WTC11 (cell line): Measurements from ENCODE around the gene TNFAIP8L3.

Source experiments
- CREB1 ChIP-seq: sonication (generic); formaldehyde crosslinking; IDR thresholded peaks from 2 replicates; pipeline ENCODE4 v1.8.0; 2023; ENCODE audit warnings: mild to moderate bottlenecking, missing genetic modification reagents
- CTCF ChIP-seq: fragments of 200-600 bp; IDR thresholded peaks from 2 replicates; pipeline ENCODE4 v1.8.0; 2022; ENCODE audit warnings: antibody characterized with exemption
- ESRRA ChIP-seq: sonication (generic); formaldehyde crosslinking; IDR thresholded peaks from 2 replicates; pipeline ENCODE4 v1.8.1; 2022; ENCODE audit warnings: mild to moderate bottlenecking, missing genetic modification reagents, borderline replicate concordance
- HMGXB4 ChIP-seq: sonication (generic); formaldehyde crosslinking; IDR thresholded peaks from 2 replicates; pipeline ENCODE4 v1.8.1; 2023; ENCODE audit warnings: mild to moderate bottlenecking, moderate library complexity, missing genetic modification reagents
- NFE2L1 ChIP-seq: sonication (generic); formaldehyde crosslinking; IDR thresholded peaks from 2 replicates; pipeline ENCODE4 v1.8.1; 2023; ENCODE audit warnings: missing genetic modification reagents
- PRDM15 ChIP-seq: sonication (generic); formaldehyde crosslinking; IDR thresholded peaks from 2 replicates; pipeline ENCODE4 v1.8.0; 2022; ENCODE audit warnings: missing genetic modification reagents
- SMAD3 ChIP-seq: sonication (generic); formaldehyde crosslinking; IDR thresholded peaks from 2 replicates; pipeline ENCODE4 v1.8.0; 2022; ENCODE audit warnings: missing genetic modification reagents, mild to moderate bottlenecking, borderline replicate concordance
- TEAD1 ChIP-seq: sonication (generic); formaldehyde crosslinking; IDR thresholded peaks from 2 replicates; pipeline ENCODE4 v1.8.0; 2022; ENCODE audit warnings: mild to moderate bottlenecking, missing genetic modification reagents
- USF1 ChIP-seq: sonication (generic); formaldehyde crosslinking; IDR thresholded peaks from 2 replicates; pipeline ENCODE4 v1.8.0; 2022; ENCODE audit warnings: mild to moderate bottlenecking, missing genetic modification reagents
- USF2 ChIP-seq: sonication (generic); formaldehyde crosslinking; IDR thresholded peaks from 2 replicates; pipeline ENCODE4 v1.8.1; 2023; ENCODE audit warnings: mild to moderate bottlenecking, missing genetic modification reagents, moderate library complexity
- ZBTB43 ChIP-seq: sonication (generic); formaldehyde crosslinking; IDR thresholded peaks from 2 replicates; pipeline ENCODE4 v1.8.1; 2023; ENCODE audit warnings: mild to moderate bottlenecking, missing genetic modification reagents
- ZNF263 ChIP-seq: sonication (generic); formaldehyde crosslinking; IDR thresholded peaks from 2 replicates; pipeline ENCODE4 v1.8.1; 2022; ENCODE audit warnings: low read depth, mild to moderate bottlenecking, moderate library complexity, missing genetic modification reagents
- ZNF512 ChIP-seq: sonication (generic); formaldehyde crosslinking; IDR thresholded peaks from 2 replicates; pipeline ENCODE4 v1.8.1; 2022; ENCODE audit warnings: missing genetic modification reagents, borderline replicate concordance

GRCh38 chr15:51121118-51121517, 26.4 kb upstream of the TNFAIP8L3 start:
- TF ChIP-seq CTCF (no peak), ESRRA (CRISPR knock-in tag) (no peak), ZNF512 (CRISPR knock-in tag) (no peak), ZBTB43 (CRISPR knock-in tag) (no peak), USF1 (CRISPR knock-in tag) (no peak), SMAD3 (CRISPR knock-in tag) (no peak), NFE2L1 (no peak), TEAD1 (CRISPR knock-in tag) (no peak), CREB1 (no peak), HMGXB4 (CRISPR knock-in tag) (no peak), USF2 (CRISPR knock-in tag) (no peak), PRDM15 (CRISPR knock-in tag) (no peak), ZNF263 (CRISPR knock-in tag) (no peak)
